Lower lobe of right lung (tissue), 2 donors: ENCODE data around the gene SLC39A13. TPM values are rescaled to one million over a fixed set of nuclear protein-coding genes. Genes with fewer than 3 reads are reported as not detected.

ENCODE experiments used
- ATAC-seq, 2 donors: fragments of 200-7000 bp; cut with Tn5 transposase; one replicate each; pipeline ENCODE4 v1.9.1; 2020 to 2022; ENCODE audit warnings: mild to moderate bottlenecking in 2 of 2, moderate library complexity in 2 of 2
- DNase-seq: peaks from one replicate; pipeline ENCODE4 v3.0.0-alpha.2; 2020
- H3K27ac ChIP-seq: fragments of 200-600 bp; one replicate; pipeline ENCODE4 v1.8.0; 2022
- H3K27me3 ChIP-seq: fragments of 200-600 bp; one replicate; pipeline ENCODE4 v1.8.0; 2022; ENCODE audit warnings: low read depth
- H3K36me3 ChIP-seq: fragments of 200-600 bp; one replicate; pipeline ENCODE4 v1.8.0; 2022; ENCODE audit warnings: mild to moderate bottlenecking
- H3K4me1 ChIP-seq: fragments of 200-600 bp; one replicate; pipeline ENCODE4 v1.8.0; 2022
- H3K4me3 ChIP-seq: fragments of 200-600 bp; one replicate; pipeline ENCODE4 v1.8.0; 2022; ENCODE audit warnings: mild to moderate bottlenecking
- H3K9me3 ChIP-seq: fragments of 200-600 bp; one replicate; pipeline ENCODE4 v1.8.0; 2022
- intact Hi-C: fragments of 100-400 bp; cut with DNase I; formaldehyde crosslinking; loops from one replicate; pipeline ENCODE4 v1.11.0; 2022
- total RNA-seq: library from RNA; stranded (reverse); fragmentation: NEBNext Ultra II Directional; extraction: Animal tissue kit (Norgen Biotek cat#: 25700); gene quantifications from one replicate; pipeline ENCODE4 v1.2.1, GENCODE V29; 2021
- TF ChIP-seq, protein P1 (sequence below): fragments of 200-600 bp; IDR thresholded peaks from one replicate; pipeline ENCODE4 v1.8.0; 2022; ENCODE audit warnings: antibody characterized with exemption, mild to moderate bottlenecking
- donor health status: DM: no; HTN: yes; CAD: no; lungs with severe emphysema.

The SLC39A13 gene
- total RNA-seq, 1 donor from 2014 or later: 48.0 TPM

- ATAC-seq (peak; percentile 91 to 93), DNase-seq (peak; percentile 92)
- peaks cover 80% of the 10 kb centered on the region for H3K36me3 ChIP-seq
- TF ChIP-seq, protein P1, sequence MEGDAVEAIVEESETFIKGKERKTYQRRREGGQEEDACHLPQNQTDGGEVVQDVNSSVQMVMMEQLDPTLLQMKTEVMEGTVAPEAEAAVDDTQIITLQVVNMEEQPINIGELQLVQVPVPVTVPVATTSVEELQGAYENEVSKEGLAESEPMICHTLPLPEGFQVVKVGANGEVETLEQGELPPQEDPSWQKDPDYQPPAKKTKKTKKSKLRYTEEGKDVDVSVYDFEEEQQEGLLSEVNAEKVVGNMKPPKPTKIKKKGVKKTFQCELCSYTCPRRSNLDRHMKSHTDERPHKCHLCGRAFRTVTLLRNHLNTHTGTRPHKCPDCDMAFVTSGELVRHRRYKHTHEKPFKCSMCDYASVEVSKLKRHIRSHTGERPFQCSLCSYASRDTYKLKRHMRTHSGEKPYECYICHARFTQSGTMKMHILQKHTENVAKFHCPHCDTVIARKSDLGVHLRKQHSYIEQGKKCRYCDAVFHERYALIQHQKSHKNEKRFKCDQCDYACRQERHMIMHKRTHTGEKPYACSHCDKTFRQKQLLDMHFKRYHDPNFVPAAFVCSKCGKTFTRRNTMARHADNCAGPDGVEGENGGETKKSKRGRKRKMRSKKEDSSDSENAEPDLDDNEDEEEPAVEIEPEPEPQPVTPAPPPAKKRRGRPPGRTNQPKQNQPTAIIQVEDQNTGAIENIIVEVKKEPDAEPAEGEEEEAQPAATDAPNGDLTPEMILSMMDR: no peak
- H3K27ac ChIP-seq: peak overlapping the region; percentile 85
- peaks cover 30% of the 10 kb centered on the region for H3K4me1 ChIP-seq
- intact Hi-C loops: no loop called here
- no peaks in the 10 kb centered on the region for H3K9me3 ChIP-seq
- H3K4me3 ChIP-seq: peak overlapping the region; percentile 4
- H3K27me3 ChIP-seq: no peaks in the 10 kb centered on the region
Measured at GRCh38 chr11:47415949-47416472, 7.6 kb downstream of the SLC39A13 start.

DNA sequence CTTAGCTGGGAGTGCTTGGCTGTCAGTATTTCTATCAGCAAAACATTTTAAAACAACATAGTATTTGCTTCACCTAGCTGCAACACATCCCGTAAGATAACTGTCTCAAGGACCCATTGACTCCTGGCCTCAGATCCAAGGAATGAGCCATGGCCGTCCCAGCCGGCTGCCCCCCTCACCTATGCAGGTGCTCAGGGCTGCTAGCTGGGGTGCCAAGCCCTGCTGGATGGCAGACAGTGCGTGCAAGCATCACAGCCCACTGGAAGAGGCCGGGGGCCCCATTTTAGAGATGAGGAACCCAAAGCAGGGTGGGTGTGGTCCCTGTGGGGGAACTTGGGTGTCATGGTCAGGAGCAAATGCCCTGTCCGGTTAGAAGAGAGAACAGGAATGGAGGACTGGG, 9.3 kb downstream of the SLC39A13 start:
- Histone ChIP-seq H3K27me3 (no peaks in the 10 kb centered on the region), H3K36me3 (peaks cover 89% of the 10 kb centered on the region), H3K4me3 (no peak overlapping the region), H3K9me3 (no peaks in the 10 kb centered on the region), H3K27ac (no peak overlapping the region), H3K4me1 (peaks cover 30% of the 10 kb centered on the region)
- ATAC-seq (no peak), DNase-seq (no peak)
- intact Hi-C loops: no loop called here
- TF ChIP-seq, protein P1: no peak

GRCh38 chr11:47418454-47419259, 10.3 kb downstream of the SLC39A13 start:
- Histone ChIP-seq H3K9me3 (no peaks in the 10 kb centered on the region), H3K4me1 (peaks cover 30% of the 10 kb centered on the region), H3K4me3 (no peak overlapping the region), H3K27me3 (no peaks in the 10 kb centered on the region), H3K36me3 (peaks cover 93% of the 10 kb centered on the region), H3K27ac (no peak overlapping the region)
- intact Hi-C loops: no loop called here
- no peak for ATAC-seq
- TF ChIP-seq, protein P1: no peak
- DNase-seq: no peak

DNA sequence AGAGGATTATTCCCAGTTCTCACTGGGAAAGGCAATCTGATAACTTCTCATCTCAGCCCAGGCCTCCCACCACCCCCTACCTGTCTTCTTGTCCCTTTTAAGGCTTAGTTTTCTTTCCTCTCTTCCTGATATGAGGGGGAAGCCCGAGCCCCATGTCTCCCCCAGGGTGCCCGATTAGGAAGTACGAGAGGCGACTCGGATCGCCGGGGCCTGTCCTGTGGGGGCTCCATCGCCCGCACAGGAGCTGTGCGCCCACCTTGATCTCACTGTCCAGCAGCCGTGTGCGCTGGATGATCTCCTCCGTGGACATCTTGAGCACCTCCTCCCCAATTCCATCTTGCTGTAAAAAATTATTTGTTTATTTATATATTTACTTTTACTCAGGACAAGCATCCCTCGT, 17.2 kb downstream of the SLC39A13 start:
- DNase-seq (no peak), ATAC-seq (no peak)
- H3K27ac ChIP-seq: peak overlapping the region; percentile 93
- no peaks in the 10 kb centered on the region for H3K27me3 ChIP-seq
- intact Hi-C loops: no loop called here
- TF ChIP-seq, protein P1: no peak
- no peaks in the 10 kb centered on the region for H3K9me3 ChIP-seq
- peak overlapping the region; percentile 88 for H3K4me3 ChIP-seq
- H3K4me1 ChIP-seq: peaks cover 19% of the 10 kb centered on the region
- peaks cover 43% of the 10 kb centered on the region for H3K36me3 ChIP-seq

DNA sequence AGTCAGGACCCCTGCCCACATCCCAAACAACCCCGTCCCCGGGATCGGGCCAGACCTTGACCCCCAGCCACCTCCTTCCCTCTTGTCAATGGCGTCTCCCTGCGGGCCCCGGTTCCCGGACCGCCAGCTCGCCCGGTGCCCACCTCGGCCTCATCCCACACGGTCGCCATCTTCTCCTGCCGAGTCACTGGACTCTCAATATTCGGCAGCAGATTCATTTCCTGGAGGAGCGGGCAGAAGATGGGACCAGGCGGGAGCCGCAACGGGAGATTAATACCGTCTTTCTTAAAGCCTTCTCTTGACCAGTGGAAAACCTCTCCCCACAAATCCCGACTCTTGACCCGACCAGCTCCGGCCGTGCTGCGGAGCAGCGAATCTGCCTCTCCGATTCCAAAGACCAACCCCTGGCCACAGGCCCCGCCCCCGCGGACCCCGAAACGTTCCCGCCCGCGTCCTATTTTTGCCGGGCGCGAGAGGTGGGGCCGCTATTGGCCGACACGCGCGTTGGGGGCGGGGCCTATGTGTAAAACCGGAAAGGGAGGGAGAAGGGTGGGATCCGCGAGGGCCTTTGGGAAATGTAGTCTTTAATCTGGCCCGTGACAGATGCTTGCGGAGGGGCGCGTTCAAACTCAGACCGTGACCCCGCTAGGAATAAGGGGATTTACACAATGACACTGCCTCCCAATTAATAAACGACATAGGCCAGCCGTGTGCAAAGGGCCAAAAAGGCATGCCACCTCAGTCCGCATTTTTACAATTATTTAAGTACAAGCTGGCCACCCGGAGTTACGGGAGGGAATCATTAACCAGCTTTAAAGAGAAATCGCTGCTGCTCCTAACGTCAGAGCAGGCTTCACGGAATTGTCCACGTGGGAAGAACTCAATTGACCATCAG, 17.9 kb downstream of the SLC39A13 start, which contains the start of gene PSMC3:
TSS of gene PSMC3 (minus strand) at position 378 of the 895 bp plus-strand sequence. CDS start at position 218, 160 bp downstream.
- Histone ChIP-seq H3K9me3 (no peaks in the 10 kb centered on the region), H3K36me3 (peaks cover 36% of the 10 kb centered on the region), H3K4me1 (peaks cover 19% of the 10 kb centered on the region), H3K27me3 (no peaks in the 10 kb centered on the region), H3K4me3 (peak within 1 kb of the TSS; percentile 88), H3K27ac (peak within 1 kb of the TSS; percentile 93)
- ATAC-seq (peak; percentile 99), DNase-seq (peak; percentile 98)
- intact Hi-C loops: no loop called here
- TF ChIP-seq, protein P1: no peak
